GM04504 (cell line): ENCODE measurements around the gene GFAP.

Experiments used
- DNase-seq: peaks from one replicate; pipeline ENCODE4 v3.0.0-alpha.2; 2012; ENCODE audit warnings: low read depth

GFAP gene

GRCh38 chr17:44899074-44899782, 16.1 kb downstream of the GFAP start, which contains the start of gene EFTUD2:
Gene EFTUD2, minus strand, starts transcription at chr17:44899445. Its CDS starts 4,924 bp downstream, at chr17:44894521.
- peak; percentile 74 for DNase-seq

DNA sequence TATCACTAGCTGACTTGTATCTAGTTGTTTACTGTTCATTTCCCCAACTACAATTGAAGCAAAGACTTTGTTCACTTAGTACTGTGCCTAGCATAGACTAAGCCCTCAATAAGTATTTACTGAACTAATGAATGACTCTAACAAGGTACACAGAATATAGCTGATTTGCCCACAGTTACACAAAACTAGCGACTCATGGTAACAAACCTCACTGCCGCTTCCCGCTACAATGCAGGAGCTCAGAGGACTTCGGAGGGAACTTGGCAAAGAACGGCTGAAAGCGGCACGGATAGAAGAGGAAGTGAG, 16.6 kb downstream of the GFAP start:
- DNase-seq = no peak

- DNase-seq = no peak
Observed at GRCh38 chr17:44894642-44895041, 20.7 kb downstream of the GFAP start.

GRCh38 chr17:44892250-44892649, 23.1 kb downstream of the GFAP start:
- no peak for DNase-seq

GRCh38 chr17:44889003-44889402, 26.3 kb downstream of the GFAP start:
- DNase-seq = no peak

DNA sequence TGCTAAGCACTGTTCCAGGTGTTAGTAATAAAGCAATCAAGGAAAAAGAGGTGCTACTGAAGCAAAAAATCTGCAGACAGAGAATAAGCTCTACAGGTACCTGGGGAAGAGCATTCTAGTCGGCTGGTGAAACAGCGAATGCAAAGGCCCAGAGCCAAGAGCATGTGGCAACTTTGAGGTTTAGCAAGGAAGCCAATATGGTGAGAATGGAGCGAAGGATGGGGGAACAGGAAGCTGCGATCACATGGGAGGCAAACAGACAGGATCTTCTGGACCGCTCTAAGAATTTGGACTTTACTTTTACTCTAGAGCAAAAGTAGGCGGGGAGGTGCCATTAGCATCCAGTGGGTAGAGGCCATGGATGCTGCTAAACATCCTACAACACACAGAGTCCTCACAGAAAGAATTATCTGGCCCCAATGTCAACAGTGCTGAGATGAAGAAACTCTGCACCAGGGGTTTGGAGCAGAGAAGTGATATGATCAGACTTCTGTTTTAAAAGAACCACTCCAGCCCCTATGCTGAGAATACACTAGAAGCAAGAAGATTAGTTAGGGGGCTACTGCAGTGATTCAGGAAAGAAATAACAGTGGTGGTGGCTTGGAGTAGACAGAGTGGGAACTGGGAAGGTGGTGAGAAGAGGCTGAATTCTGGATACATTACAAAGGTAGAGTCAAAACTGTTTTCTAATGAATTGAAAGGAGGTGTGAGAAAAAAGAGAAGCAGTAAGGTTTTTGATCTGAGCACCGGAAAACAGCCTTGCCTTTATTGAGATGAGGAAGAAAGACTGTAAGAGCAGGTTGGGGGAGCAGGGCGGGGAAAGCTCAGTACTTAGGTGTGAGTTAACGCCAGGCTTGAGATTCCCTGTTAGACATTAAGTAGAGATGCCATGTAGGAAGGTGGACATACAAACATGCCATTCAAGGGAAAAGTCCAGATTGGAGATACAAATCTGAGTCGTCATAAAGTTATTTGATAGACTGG, 27.0 kb downstream of the GFAP start:
- no peak for DNase-seq

DNA sequence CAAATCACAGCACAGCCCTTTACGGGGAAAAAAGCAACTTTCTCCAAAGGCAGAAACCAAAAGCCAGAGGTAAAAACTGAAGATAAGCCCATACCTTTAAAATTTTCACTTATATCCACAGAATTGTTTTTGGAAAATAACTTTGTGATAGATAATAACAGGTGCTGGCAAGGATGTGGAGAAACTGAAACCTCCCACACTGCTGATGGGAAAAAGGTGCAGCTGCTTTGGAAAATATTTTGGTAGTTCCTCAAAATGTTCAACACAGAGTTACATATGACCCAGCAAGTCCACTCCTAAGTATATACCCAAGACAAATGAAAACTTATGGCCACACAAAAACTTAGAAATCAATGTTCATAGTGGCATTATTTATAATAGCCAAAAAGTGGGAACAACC, 28.3 kb downstream of the GFAP start:
- DNase-seq = no peak

- no peak for DNase-seq
Observed at GRCh38 chr17:44884941-44885340, 30.4 kb downstream of the GFAP start.

- no peak for DNase-seq
Observed at GRCh38 chr17:44881145-44881544, 34.2 kb downstream of the GFAP start.

- DNase-seq = no peak
Observed at GRCh38 chr17:44880062-44880461, 35.2 kb downstream of the GFAP start.

GRCh38 chr17:44879376-44879775, 35.9 kb downstream of the GFAP start:
- no peak for DNase-seq

- no peak for DNase-seq
Observed at GRCh38 chr17:44878627-44879221, 36.6 kb downstream of the GFAP start.

- no peak for DNase-seq
Observed at GRCh38 chr17:44877121-44877520, 38.2 kb downstream of the GFAP start.

DNA sequence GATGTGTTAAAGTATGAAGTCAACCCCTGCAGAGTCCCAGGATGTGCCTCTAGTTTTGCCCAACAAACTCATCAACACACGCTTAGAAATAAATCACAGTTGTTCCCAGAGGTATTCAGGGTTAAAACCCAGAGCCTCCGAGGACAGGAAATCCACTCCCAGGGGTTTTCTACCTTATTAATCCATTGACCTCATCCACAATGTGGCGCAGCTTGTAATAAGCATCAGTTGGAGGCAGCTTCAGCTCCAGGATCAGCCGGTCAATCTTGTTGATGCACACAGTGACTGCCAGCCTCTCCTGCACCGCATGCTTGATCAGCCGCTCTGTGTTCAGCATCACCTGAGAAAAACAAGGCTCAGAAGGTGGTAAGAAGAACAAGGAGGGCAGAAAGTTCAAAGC, 39.5 kb downstream of the GFAP start:
- DNase-seq = no peak

GRCh38 chr17:44872131-44872768, 43.0 kb downstream of the GFAP start:
- DNase-seq = no peak

DNA sequence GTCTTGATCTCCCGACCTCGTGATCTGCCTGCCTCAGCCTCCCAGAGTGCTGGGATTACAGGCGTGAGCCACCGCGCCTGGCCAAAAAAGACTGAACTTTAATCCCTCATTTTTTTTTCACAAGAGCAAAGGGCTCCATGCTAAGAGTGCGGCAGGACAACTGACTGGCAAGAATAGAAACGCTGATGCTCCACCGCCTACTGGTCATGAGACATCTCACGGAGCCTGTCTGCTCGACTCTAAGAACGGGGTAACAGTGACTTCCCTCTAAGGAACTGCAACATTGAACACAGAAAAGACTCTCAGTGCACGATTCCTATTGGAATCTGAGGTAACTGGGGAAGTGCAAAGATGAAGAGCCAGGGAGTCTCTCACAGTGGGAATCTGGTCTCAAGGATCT, 43.7 kb downstream of the GFAP start:
- no peak for DNase-seq

- no peak for DNase-seq
Observed at GRCh38 chr17:44867841-44868240, 47.5 kb downstream of the GFAP start.

- peak; percentile 63 for DNase-seq
Observed at GRCh38 chr17:44865931-44866330, 49.4 kb downstream of the GFAP start.

DNA sequence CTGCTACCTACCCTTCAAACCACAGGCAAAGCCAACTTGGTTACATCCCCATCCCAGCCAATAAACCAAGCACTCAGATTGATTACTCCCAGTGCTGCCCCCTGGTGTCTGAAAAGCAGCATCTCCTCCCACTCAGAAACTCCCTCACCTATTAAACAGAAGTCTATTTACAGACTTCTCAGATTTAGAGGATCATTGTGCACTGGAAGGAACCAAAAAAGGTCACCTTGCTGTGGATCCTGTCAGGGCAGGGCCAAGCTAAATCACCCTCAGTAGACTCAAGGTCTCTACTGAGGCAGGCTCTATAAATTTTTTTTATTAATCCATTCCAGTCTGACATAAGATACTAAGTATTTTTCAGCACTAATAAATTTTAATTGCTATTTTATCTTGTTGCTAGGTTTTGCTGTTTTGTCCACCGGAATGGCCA, 50.1 kb downstream of the GFAP start:
- peak; percentile 44 for DNase-seq

GRCh38 chr17:44864831-44865230, 50.5 kb downstream of the GFAP start:
- DNase-seq = no peak

- DNase-seq = no peak
Observed at GRCh38 chr17:44863061-44863918, 52.0 kb downstream of the GFAP start.
